Neuron (in vitro differentiated cells): ENCODE data around the gene HOXD12.

ENCODE experiments used
- H2AFZ ChIP-seq: one replicate; pipeline ENCODE4 v1.6.1; 2013; ENCODE audit warnings: low read depth, mild to moderate bottlenecking, inconsistent platforms, low read length, moderate library complexity
- H3K27me3 ChIP-seq: one replicate; pipeline ENCODE4 v1.6.1; 2013; ENCODE audit warnings: low read length; ENCODE audit not compliant: insufficient read depth
- H3K36me3 ChIP-seq: one replicate; pipeline ENCODE4 v1.6.1; 2013; ENCODE audit warnings: low read length; ENCODE audit not compliant: insufficient read depth
- H3K4me1 ChIP-seq: one replicate; pipeline ENCODE4 v1.6.1; 2013; ENCODE audit warnings: low read length; ENCODE audit not compliant: insufficient read depth
- H3K4me3 ChIP-seq: 2 replicates; pipeline ENCODE4 v1.5.1; 2013; ENCODE audit warnings: mild to moderate bottlenecking, low read length, moderate library complexity
- H3K9me3 ChIP-seq: one replicate; pipeline ENCODE4 v1.6.1; 2013; ENCODE audit warnings: low read length

HOXD12 gene

GRCh38 chr2:176110415-176111308 lies 11.1 kb downstream of the HOXD12 start:
- Histone ChIP-seq H3K4me3 (no peak overlapping the region), H3K4me1 (no peaks in the 10 kb centered on the region), H3K27me3 (peaks cover 98% of the 10 kb centered on the region), H2AFZ (no peak overlapping the region), H3K9me3 (no peaks in the 10 kb centered on the region), H3K36me3 (no peaks in the 10 kb centered on the region)

- Histone ChIP-seq H3K4me3 (no peak overlapping the region), H3K9me3 (no peaks in the 10 kb centered on the region), H2AFZ (no peak overlapping the region), H3K36me3 (no peaks in the 10 kb centered on the region), H3K27me3 (peaks cover 98% of the 10 kb centered on the region), H3K4me1 (no peaks in the 10 kb centered on the region)
Measured at GRCh38 chr2:176111309-176111663, 11.7 kb downstream of the HOXD12 start.

GRCh38 chr2:176111846-176112374 lies 12.3 kb downstream of the HOXD12 start:
- no peaks in the 10 kb centered on the region for H3K36me3 ChIP-seq
- H3K27me3 ChIP-seq: peaks cover 98% of the 10 kb centered on the region
- no peaks in the 10 kb centered on the region for H3K4me1 ChIP-seq
- H3K4me3 ChIP-seq: no peak overlapping the region
- peaks cover 5% of the 10 kb centered on the region for H3K9me3 ChIP-seq
- H2AFZ ChIP-seq: no peak overlapping the region

- no peaks in the 10 kb centered on the region for H3K4me1 ChIP-seq
Measured at GRCh38 chr2:176112375-176113302, 13.0 kb downstream of the HOXD12 start.

GRCh38 chr2:176114120-176114929 lies 14.7 kb downstream of the HOXD12 start:
- Histone ChIP-seq H3K36me3 (no peaks in the 10 kb centered on the region), H3K4me3 (no peak overlapping the region), H2AFZ (no peak overlapping the region), H3K27me3 (peaks cover 99% of the 10 kb centered on the region), H3K9me3 (peaks cover 12% of the 10 kb centered on the region), H3K4me1 (no peaks in the 10 kb centered on the region)

More at GRCh38 chr2:176112375-176113302, 13.0 kb downstream of the HOXD12 start:
- peaks cover 99% of the 10 kb centered on the region for H3K27me3 ChIP-seq
- no peaks in the 10 kb centered on the region for H3K36me3 ChIP-seq
- H2AFZ ChIP-seq: no peak overlapping the region
- peaks cover 10% of the 10 kb centered on the region for H3K9me3 ChIP-seq
- H3K4me3 ChIP-seq: no peak overlapping the region

GRCh38 chr2:176114930-176115625 lies 15.5 kb downstream of the HOXD12 start:
- H3K9me3 ChIP-seq: peaks cover 12% of the 10 kb centered on the region
- H2AFZ ChIP-seq: no peak overlapping the region
- no peak overlapping the region for H3K4me3 ChIP-seq
- peaks cover 99% of the 10 kb centered on the region for H3K27me3 ChIP-seq
- no peaks in the 10 kb centered on the region for H3K4me1 ChIP-seq
- H3K36me3 ChIP-seq: no peaks in the 10 kb centered on the region

GRCh38 chr2:176115883-176116813 lies 16.6 kb downstream of the HOXD12 start, which contains the start of gene HOXD10:
HOXD10 (plus strand) TSS chr2:176116778; CDS start chr2:176116834, 56 bp downstream.
- H3K9me3 ChIP-seq: peaks cover 12% of the 10 kb centered on the region
- H3K4me3 ChIP-seq: no peak within 1 kb of the TSS
- peaks cover 99% of the 10 kb centered on the region for H3K27me3 ChIP-seq
- no peaks in the 10 kb centered on the region for H3K36me3 ChIP-seq
- H2AFZ ChIP-seq: no peak within 1 kb of the TSS
- H3K4me1 ChIP-seq: no peaks in the 10 kb centered on the region

GRCh38 chr2:176117162-176117822 lies 17.7 kb downstream of the HOXD12 start:
- H2AFZ ChIP-seq: no peak overlapping the region
- H3K36me3 ChIP-seq: no peaks in the 10 kb centered on the region
- no peak overlapping the region for H3K4me3 ChIP-seq

GRCh38 chr2:176117823-176118371 lies 18.3 kb downstream of the HOXD12 start:
- H3K4me3 ChIP-seq: no peak overlapping the region
- no peaks in the 10 kb centered on the region for H3K36me3 ChIP-seq
- H3K27me3 ChIP-seq: peaks cover 99% of the 10 kb centered on the region
- H3K4me1 ChIP-seq: peaks cover 7% of the 10 kb centered on the region
- peaks cover 12% of the 10 kb centered on the region for H3K9me3 ChIP-seq
- no peak overlapping the region for H2AFZ ChIP-seq

More at GRCh38 chr2:176117162-176117822, 17.7 kb downstream of the HOXD12 start:
- Histone ChIP-seq H3K4me1 (peaks cover 1% of the 10 kb centered on the region), H3K9me3 (peaks cover 12% of the 10 kb centered on the region), H3K27me3 (peaks cover 99% of the 10 kb centered on the region)

GRCh38 chr2:176118601-176119339 lies 19.2 kb downstream of the HOXD12 start:
- H3K4me3 ChIP-seq: no peak overlapping the region
- H3K4me1 ChIP-seq: peaks cover 7% of the 10 kb centered on the region
- no peak overlapping the region for H2AFZ ChIP-seq
- H3K9me3 ChIP-seq: peaks cover 12% of the 10 kb centered on the region
- peaks cover 99% of the 10 kb centered on the region for H3K27me3 ChIP-seq
- H3K36me3 ChIP-seq: no peaks in the 10 kb centered on the region
